Hepatocyte (in vitro differentiated cells): ENCODE results near the gene ELF5. TPM values are rescaled to one million over a fixed set of nuclear protein-coding genes. Genes with fewer than 3 reads are reported as not detected.

Experiments
- DNase-seq: peaks from one replicate; pipeline ENCODE4 v3.0.0-alpha.2; 2016; ENCODE audit warnings: low spot score
- H2AFZ ChIP-seq: fragments of 200-600 bp; sonication (generic); 2 replicates; pipeline ENCODE4 v1.6.0; 2016; ENCODE audit warnings: antibody characterized with exemption, mild to moderate bottlenecking
- H3K27ac ChIP-seq: fragments of 200-600 bp; sonication (generic); 2 replicates; pipeline ENCODE4 v1.5.1; 2016; ENCODE audit warnings: mild to moderate bottlenecking
- H3K27me3 ChIP-seq: fragments of 200-600 bp; sonication (generic); 2 replicates; pipeline ENCODE4 v1.6.1; 2016
- H3K36me3 ChIP-seq: fragments of 200-600 bp; sonication (generic); replicated peaks from 2 replicates; pipeline ENCODE4 v1.5.1; 2016; ENCODE audit warnings: low read depth; ENCODE audit not compliant: insufficient read depth
- H3K4me1 ChIP-seq: fragments of 200-600 bp; sonication (generic); 2 replicates; pipeline ENCODE4 v1.5.1; 2016; ENCODE audit warnings: mild to moderate bottlenecking, moderate library complexity; ENCODE audit not compliant: insufficient read depth
- H3K4me2 ChIP-seq: fragments of 200-600 bp; sonication (generic); 2 replicates; pipeline ENCODE4 v1.6.0; 2016
- H3K4me3 ChIP-seq: fragments of 200-600 bp; sonication (generic); 2 replicates; pipeline ENCODE4 v1.5.1; 2016; ENCODE audit warnings: mild to moderate bottlenecking
- H3K79me2 ChIP-seq: fragments of 200-600 bp; sonication (generic); 2 replicates; pipeline ENCODE4 v1.6.0; 2017; ENCODE audit warnings: mild to moderate bottlenecking
- H3K9me2 ChIP-seq: fragments of 200-600 bp; sonication (generic); replicated peaks from 2 replicates; pipeline ENCODE4 v1.6.0; 2017; ENCODE audit warnings: mild to moderate bottlenecking; ENCODE audit not compliant: insufficient read depth
- H3K9me3 ChIP-seq: fragments of 200-600 bp; sonication (generic); 2 replicates; pipeline ENCODE4 v1.5.1; 2016; ENCODE audit warnings: low read depth, mild to moderate bottlenecking
- H4K20me1 ChIP-seq: fragments of 200-600 bp; sonication (generic); 2 replicates; pipeline ENCODE4 v1.6.0; 2016; ENCODE audit warnings: mild to moderate bottlenecking; ENCODE audit not compliant: insufficient read depth, poor library complexity, severe bottlenecking
- CTCF ChIP-seq: fragments of 200-600 bp; sonication (generic); IDR thresholded peaks from 2 replicates; pipeline ENCODE4 v1.5.1; 2016; ENCODE audit warnings: antibody characterized with exemption, mild to moderate bottlenecking; ENCODE audit not compliant: poor library complexity
- EZH2 ChIP-seq: fragments of 200-600 bp; sonication (generic); IDR thresholded peaks from 2 replicates; pipeline ENCODE4 v1.6.1; 2016; ENCODE audit warnings: antibody characterized with exemption, mild to moderate bottlenecking, borderline replicate concordance
- EZH2phosphoT487 ChIP-seq: fragments of 200-600 bp; sonication (generic); IDR thresholded peaks from one replicate; pipeline ENCODE4 v1.6.1; 2018; ENCODE audit warnings: antibody characterized with exemption, mild to moderate bottlenecking, low read depth, moderate library complexity; ENCODE audit not compliant: unreplicated experiment, severe bottlenecking
- WGBS: methylation state at CpG from one replicate; pipeline ENCODE4 v1.1.6; 2016; ENCODE audit warnings: low lambda C conversion rate; ENCODE audit errors: missing lambda C conversion rate; 5-methylcytosine and 5-hydroxymethylcytosine counted together
- polyA plus RNA-seq: library from polyadenylated mRNA; unstranded; fragments of >200 nt; fragmentation: Nextera tagmentation; extraction: Ambion mirVana; gene quantifications from 2 replicates; pipeline ENCODE4 v1.2.1, GENCODE V29; 2016
- total RNA-seq: library from RNA; depleted of rRNA; stranded (reverse); fragments of >200 nt; gene quantifications from 2 replicates; pipeline ENCODE4 v1.2.3, GENCODE V29; 2014

The ELF5 gene
- total and polyA plus RNA-seq, 2 experiments from 2014 or later: 0.50 to 0.53 TPM

DNA sequence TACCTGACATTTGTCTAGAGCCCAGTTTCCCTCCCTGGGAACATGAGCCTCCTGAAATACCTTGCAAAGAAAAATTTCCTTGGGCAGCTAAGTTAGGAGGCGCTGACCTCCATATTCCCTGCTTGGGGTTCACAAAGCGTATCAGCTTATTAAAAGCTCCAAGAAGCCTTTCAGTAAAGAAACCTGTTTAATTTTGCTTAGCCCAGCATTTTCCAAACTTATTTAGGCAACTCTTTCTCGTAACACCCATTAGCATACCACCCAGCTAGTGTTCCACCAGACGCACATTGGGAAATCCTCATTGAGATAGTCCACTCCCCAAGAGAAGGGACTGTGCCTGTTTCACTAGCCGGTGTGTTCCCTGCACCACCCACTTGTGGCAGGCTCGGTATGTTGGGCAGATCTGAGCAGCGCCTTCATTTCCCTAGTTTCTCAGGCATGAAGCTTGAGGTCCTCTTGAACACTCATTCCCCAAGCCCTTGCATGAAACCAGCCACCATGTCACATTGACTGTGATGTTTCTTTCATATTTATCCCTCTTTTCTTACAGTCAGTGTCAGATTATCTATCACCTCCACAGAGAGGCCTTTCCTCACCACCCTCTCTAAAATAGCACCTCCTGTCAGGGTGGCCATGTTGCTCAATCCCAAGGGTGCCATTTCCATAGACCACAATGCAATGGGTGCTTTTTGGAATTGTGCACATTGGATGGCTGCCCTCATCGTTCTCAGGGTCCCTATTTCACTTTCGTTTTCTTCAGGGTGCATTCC is 12.5 kb upstream of the ELF5 start:
- Histone ChIP-seq H3K27ac (no peak overlapping the region), H3K9me2 (no peaks in the 10 kb centered on the region), H3K4me1 (no peaks in the 10 kb centered on the region), H3K4me3 (no peak overlapping the region), H3K79me2 (no peaks in the 10 kb centered on the region), H3K4me2 (no peak overlapping the region), H3K9me3 (no peaks in the 10 kb centered on the region), H3K36me3 (no peaks in the 10 kb centered on the region), H3K27me3 (no peaks in the 10 kb centered on the region), H4K20me1 (no peaks in the 10 kb centered on the region), H2AFZ (no peak overlapping the region)
- no peak for DNase-seq
- TF ChIP-seq CTCF: no peak
- 89% methylated on average over 9 of the region's 9 CpGs for WGBS

- Histone ChIP-seq H3K4me1 (no peaks in the 10 kb centered on the region), H3K79me2 (no peaks in the 10 kb centered on the region), H4K20me1 (no peaks in the 10 kb centered on the region), H3K36me3 (no peaks in the 10 kb centered on the region), H2AFZ (no peak overlapping the region), H3K4me3 (no peak overlapping the region), H3K27me3 (no peaks in the 10 kb centered on the region), H3K27ac (no peak overlapping the region), H3K4me2 (no peak overlapping the region), H3K9me3 (no peaks in the 10 kb centered on the region), H3K9me2 (no peaks in the 10 kb centered on the region)
- no peak for DNase-seq
- WGBS: 84% methylated on average over 4 of the region's 4 CpGs
- TF ChIP-seq EZH2phosphoT487 (no peak), EZH2 (no peak), CTCF (no peak)
These were observed 11.5 kb upstream of the ELF5 start for GRCh38 chr11:34525098-34525497.

DNA sequence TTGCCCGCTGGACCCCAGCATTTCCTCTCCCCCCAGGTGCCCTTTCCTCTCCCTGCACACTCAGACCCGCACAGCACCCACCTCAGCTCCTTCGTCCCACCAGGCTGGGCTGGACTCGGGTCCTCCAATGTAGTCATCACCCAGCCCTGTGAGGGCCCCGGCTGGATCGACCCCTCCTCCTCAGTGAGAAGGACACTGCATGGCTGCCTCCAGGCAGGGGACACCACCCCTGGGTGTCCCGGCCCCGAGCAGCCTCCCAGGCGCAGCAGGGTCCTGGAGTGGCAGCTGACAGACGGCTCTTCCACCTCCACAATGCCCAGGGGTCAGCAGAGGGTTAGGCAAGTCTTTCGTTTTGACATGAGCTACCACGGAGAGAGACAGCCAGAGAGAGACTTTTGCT is 11.1 kb upstream of the ELF5 start:
- no peak for DNase-seq
- TF ChIP-seq EZH2: no peak
- no peak for TF ChIP-seq CTCF
- no peak for TF ChIP-seq EZH2phosphoT487
- no peak overlapping the region for H3K4me2 ChIP-seq
- H3K9me3 ChIP-seq: no peaks in the 10 kb centered on the region
- H3K36me3 ChIP-seq: no peaks in the 10 kb centered on the region
- H3K27ac ChIP-seq: no peak overlapping the region
- H3K4me3 ChIP-seq: no peak overlapping the region
- H3K4me1 ChIP-seq: no peaks in the 10 kb centered on the region
- H3K27me3 ChIP-seq: no peaks in the 10 kb centered on the region
- WGBS: 88% methylated on average over 12 of the region's 12 CpGs
- H4K20me1 ChIP-seq: no peaks in the 10 kb centered on the region
- no peaks in the 10 kb centered on the region for H3K79me2 ChIP-seq
- H3K9me2 ChIP-seq: no peaks in the 10 kb centered on the region
- no peak overlapping the region for H2AFZ ChIP-seq

GRCh38 chr11:34523053-34523452 is 9.5 kb upstream of the ELF5 start:
- Histone ChIP-seq H3K36me3 (no peaks in the 10 kb centered on the region), H2AFZ (no peak overlapping the region), H3K4me2 (no peak overlapping the region), H3K27ac (no peak overlapping the region), H3K9me3 (no peaks in the 10 kb centered on the region), H4K20me1 (no peaks in the 10 kb centered on the region), H3K27me3 (no peaks in the 10 kb centered on the region), H3K4me3 (no peak overlapping the region), H3K9me2 (no peaks in the 10 kb centered on the region), H3K4me1 (no peaks in the 10 kb centered on the region), H3K79me2 (no peaks in the 10 kb centered on the region)
- TF ChIP-seq CTCF (no peak), EZH2phosphoT487 (no peak), EZH2 (no peak)
- no peak for DNase-seq
- WGBS: 36% methylated on average over 3 of the region's 3 CpGs
